ENCODE measurements around the gene SETD6.
A peak's percentile ranks its signal among the peaks of the same experiment; 100 is the strongest.
"Not testable (repeated sequence)": the region's sequence is repeated elsewhere in the genome, so short reads cannot be mapped to it uniquely, and the experiment has no call there.

SETD6 gene, protein sequence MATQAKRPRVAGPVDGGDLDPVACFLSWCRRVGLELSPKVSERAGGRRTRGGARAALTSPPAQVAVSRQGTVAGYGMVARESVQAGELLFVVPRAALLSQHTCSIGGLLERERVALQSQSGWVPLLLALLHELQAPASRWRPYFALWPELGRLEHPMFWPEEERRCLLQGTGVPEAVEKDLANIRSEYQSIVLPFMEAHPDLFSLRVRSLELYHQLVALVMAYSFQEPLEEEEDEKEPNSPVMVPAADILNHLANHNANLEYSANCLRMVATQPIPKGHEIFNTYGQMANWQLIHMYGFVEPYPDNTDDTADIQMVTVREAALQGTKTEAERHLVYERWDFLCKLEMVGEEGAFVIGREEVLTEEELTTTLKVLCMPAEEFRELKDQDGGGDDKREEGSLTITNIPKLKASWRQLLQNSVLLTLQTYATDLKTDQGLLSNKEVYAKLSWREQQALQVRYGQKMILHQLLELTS

DNA sequence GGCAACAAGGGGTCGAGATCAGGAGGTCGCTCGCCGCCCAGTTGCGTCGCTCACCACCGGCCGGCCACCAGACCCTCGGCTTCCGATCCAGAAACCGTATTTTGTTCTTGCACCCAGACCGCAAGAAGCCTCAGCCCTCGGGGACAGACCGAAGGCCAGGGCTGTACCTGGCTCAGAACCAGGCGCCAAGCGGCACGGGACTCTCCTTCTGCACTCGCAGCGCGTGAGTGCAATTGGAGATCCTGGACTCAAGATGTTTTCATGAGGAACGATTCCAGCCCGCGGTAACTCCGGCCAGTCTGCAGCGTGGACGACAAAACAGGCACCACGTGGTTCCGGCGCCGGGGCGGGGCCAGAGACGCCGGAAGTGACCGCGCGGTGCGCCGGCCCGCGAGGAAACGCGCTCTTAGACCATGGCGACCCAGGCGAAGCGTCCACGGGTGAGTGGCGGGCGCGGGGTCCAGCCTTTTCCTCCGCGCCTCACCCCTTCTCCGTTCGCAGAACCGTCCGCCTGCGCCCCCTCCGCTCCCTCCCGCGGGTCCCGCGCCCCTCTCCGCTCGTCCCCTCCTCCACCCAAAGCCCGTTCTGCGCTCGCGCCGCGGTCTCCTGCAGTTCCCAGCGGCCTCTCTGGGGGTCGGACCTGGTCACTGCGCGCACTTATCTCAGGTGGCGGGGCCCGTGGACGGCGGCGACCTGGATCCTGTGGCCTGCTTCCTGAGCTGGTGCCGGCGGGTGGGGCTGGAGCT, at the start of gene SETD6:
Gene SETD6 (plus strand): TSS at position 393 of the 746 bp plus-strand sequence. CDS start 21 bp downstream, at position 414.
- peak; percentile 42 to 57 (median 49) for DNase-seq

DNA sequence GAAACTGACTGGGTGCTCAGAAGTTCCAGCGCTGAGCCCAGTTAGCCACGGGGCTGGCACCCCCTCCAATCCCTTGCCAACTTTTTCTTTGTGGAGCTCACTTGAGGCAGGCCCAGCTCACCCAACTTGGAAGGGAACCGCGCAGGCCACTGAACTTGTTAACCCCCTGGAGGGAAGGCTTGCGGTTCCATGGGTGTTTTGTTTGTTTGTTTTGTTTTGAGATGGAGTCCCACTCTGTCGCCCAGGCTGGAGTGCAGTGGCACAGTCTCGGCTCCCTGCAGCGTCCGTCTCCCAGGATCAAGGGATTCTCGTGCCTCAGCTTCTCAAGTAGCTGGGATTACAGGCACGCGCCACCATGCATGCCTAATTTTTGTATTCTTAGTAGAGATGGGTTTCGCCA, 49.5 kb upstream of the SETD6 start:
- DNase-seq, result no peak

DNA sequence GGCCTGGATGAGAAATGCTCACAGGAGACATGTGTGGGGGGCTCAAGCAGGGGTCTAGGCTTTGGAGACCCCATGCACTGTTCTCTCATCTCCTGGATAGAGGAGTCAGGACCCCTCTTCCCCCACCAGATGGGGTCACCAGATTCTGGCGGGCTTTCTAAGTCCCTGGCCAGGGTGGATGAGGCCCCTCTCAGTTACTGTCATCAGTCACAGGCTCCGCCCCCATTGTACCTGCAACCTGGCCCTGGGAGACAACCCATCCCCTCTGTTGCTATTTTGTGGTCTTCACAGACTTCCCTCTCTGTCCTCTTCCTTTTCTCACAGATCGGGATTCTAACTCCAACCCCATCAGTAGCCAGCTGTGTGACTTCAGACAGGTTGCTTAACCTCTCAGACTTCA, 48.9 kb upstream of the SETD6 start:
- DNase-seq, result no peak

DNA sequence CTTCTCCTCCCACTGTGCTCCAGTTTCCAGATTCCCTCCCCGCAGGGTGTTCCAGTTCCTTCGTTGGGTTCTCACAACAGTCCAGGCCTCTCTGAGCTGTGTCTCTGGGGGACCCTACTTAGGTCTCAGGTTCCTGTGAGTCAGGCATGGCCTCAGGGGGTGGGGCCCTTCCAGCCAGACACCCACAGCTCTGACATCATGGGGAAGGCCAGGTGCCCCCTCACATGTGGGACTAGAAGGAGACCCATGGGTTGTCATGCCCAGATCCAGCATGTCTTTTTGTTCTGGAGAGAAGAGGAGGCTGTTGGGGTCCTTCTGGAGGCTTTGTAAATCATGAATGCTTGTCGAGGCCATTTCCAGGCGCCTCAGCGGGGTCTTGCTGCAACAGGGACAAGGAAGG, 47.4 kb upstream of the SETD6 start:
- no peak for DNase-seq

DNA sequence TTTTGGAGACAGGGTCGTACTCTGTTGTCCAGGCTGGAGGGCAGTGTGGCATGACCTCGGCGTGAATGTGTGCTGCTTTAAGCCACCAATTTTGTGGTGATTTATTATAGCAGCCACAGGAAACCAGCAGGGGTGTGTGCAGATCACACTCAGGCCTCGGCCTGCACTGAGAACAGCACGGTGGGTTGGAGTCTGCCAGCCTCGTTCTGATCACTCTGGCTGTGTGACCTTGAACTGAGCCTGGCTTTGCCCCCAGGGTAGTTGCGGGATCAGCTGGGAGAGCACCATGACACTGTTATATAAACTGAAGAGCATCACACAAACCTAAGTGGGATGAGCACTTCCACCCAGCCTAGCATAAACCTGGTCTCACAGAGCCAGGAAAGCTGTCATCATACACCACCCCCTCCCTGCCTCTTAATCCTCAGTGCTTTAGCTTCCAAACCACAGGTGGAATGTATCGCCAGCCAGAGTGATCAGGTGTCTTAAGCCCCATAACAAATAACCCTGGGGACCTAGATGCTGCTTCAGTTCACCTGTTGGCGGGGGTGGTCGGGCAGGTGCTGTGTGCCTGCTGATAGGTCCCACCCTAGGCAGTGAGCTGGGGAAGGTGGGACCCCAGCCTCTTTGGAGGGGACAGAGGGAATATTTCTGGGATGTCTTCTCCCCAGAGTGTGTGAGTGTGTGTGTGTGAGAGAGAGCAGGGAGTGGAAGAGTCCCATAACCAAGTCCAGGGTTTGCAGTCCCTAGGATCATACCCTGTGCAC, 43.9 kb upstream of the SETD6 start:
- DNase-seq, result no peak

DNA sequence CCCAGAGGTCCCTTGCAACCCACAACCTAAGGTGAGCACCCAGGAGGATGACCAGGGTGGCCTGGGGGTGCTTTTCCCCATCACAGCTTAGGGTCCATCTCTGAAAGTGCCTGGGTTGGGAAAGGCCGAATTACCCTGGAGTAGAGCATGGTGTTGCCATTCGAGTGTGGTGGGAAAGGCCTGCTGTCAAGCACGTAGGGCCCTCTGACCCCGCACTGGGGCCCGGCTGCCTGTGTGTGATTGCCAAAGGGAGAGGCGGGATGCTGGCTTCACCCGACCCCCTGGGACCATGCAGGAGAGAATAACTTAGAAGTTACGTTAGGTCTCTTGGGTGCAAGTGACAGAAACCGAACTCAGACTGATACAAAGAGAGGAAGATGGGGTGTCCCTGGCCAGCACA, 43.1 kb upstream of the SETD6 start:
- no peak for DNase-seq

DNA sequence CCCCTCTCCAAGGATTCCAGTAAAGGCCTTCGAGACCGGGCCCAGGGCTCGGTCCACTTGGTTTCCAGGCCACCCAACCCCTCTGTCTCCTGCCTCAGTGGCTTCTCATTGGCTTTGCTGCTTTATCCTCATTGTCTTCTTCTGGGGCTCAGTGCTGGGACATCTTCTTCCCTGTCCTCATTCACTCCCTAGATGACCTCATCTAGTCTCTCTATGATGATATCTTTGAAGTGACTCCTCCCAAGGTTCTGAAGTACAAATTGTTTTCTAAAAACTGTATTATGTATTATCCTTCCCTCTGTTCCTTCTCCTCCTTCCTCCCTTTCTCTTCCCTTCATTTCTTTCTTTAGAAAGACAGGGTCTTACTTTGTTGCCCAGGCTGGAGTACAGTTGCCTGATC, 42.5 kb upstream of the SETD6 start:
- no peak for DNase-seq

DNA sequence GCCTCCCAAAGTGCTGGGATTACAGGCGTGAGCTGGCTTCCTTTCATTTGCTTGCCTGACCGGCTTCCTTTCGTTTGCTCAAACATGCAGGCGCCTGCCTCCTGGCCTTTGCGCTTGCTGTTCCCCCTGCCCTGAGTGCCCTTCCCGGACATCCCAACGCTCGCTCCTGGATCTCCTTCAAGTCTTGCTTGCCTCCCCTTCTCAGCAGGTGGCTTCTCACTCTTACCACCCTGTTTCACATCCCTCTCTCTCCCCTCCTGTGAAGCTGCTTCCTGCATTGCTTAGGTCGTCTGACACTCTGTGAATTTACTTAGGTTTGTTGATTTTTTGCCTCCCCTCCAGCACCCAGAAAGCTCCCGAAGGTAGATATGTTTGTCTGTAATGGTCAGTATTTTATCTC, 41.0 kb upstream of the SETD6 start:
- DNase-seq, result no peak

DNA sequence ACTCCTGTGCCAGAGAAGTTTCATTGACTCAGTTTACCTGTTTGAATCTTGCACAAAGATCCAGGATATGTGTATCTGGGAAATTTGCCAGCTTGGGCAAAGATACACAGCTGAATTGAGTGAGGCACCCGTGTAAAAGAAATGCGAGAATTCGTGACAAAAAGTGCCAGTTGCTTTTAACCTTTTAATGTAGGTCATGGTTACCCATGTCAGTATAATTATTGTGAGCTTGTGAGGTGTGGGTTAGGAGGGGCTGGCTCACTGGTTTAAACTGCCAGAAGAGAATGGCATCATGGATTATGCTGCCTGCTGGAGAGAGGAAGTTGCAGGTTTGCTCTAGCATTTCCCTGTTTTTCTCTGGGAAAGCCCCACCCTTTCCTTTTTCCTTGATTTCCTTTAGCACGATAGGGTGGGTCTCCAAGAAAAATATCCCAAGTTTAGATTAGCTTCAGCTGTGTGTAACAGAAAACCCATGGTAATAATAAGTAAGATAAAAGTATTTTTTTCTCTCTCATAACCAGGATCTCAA, 40.2 kb upstream of the SETD6 start:
- no peak for DNase-seq

DNA sequence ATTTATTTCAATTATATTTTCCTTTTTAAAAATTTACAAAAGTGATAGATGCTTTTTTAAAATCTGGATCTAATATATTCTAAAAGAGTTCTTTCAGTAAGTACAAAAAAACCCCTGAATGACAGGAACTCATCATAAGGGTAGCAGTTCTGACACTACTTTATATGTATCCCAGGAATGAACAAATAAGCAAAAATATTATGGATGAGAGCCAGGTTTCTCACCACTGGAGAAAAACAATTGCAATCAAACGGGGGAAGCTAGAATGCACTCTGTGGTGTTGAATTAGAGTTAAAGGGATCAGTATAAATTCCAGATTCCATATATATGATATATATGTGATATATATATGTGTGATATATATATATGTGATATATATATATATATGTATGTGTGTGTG, 38.5 kb upstream of the SETD6 start:
- no peak for DNase-seq

DNA sequence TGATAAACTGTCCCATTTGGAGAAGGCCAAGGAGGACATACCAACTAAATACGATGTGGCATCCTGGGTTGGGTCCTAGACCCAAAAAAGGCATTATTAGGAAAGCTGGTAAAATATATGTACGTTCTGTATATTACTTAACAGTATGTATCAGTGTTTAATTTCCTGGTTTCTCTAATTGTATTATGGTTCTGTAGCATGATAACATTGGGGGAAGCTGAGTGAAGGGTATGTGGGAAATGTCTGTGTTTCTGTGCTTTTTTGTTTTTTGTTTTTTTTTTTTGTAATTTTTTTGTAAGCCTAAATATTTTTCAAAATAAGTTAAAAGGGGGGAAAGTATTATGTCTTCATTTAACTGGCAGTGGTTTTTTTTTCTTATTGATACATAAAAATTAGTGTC, 36.9 kb upstream of the SETD6 start:
- no peak for DNase-seq

DNA sequence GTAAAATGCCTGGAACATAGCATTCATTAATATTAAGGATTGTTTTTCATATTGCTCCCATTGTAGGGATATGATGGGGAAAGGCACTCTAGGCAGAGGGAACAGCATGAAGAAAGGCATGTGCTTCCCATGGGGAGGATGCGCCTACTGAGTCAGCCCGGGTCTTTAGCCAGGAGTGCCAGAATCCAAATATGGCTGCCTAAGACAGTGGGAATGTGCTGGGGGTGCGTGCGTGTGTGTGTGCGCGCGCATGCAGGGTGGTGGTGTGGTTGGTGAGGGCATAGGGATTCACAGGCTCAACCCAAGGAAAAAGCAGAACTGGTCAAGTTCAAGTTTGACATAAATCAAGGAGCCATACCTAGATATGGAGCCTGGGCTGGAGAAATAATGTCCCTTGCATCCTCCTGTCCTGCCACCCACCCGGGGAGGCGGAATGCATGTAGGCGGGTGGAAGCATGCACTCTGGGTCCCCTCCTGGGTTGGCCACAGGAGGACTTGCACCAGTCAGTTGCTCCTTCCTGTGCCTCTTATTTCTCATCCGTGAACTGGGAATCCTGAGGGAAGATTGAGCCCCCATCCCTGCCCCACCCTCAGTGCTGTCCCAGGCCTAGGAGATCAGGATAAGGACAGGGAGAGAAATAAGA, 34.0 kb upstream of the SETD6 start:
- no peak for DNase-seq

DNA sequence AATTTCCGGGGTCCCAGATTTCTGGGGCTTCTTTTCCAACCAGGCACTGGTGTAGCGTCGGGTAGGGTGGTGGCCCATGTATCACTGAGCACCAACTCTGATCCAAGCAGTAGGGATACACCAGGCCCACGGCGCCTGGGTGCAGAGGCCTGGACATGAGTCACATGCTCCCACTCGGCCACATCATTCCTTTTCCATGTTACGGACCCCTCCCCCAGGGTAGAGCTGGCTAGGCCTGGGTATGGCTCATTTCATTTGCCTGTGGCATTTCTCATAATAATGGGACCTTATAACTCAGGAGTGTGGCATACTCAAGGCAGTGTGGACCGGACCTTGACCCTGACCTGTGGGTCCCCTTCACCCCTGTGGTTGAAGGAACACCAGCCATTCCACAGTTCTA, 33.4 kb upstream of the SETD6 start:
- no peak for DNase-seq

DNA sequence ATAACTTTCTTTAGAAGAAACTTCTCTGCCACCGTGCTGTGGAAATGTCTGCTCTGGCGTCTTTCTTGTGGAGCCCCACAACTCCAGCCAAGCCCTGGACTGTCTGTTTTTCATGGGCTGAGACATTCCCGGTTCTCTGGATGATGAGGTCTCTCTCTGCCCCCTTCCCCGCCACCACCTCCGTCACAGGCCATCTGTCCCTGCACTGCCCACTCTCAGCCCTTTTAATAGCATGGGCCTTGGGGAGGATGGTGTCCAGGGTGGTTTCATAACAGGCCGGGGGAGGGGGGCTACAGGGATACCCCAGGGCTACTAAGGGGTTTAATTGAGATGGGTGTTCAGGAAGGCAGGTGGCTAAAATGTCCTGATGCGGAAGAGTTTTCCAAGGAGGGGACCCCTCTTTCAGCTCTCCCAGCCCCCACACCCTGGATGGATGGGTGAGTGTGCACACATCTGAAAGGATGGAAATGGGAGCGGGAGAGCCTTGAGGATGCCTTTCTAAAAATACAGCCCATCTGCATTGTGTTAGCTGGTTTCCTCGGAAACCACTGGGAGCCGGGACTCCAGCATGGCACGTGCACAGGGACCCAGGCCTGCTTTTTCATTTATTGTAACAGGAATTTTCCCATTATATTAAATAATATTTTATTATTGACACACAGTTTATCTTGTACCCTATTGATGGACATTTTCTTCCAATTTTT, 30.0 kb upstream of the SETD6 start:
- DNase-seq, result no peak

DNA sequence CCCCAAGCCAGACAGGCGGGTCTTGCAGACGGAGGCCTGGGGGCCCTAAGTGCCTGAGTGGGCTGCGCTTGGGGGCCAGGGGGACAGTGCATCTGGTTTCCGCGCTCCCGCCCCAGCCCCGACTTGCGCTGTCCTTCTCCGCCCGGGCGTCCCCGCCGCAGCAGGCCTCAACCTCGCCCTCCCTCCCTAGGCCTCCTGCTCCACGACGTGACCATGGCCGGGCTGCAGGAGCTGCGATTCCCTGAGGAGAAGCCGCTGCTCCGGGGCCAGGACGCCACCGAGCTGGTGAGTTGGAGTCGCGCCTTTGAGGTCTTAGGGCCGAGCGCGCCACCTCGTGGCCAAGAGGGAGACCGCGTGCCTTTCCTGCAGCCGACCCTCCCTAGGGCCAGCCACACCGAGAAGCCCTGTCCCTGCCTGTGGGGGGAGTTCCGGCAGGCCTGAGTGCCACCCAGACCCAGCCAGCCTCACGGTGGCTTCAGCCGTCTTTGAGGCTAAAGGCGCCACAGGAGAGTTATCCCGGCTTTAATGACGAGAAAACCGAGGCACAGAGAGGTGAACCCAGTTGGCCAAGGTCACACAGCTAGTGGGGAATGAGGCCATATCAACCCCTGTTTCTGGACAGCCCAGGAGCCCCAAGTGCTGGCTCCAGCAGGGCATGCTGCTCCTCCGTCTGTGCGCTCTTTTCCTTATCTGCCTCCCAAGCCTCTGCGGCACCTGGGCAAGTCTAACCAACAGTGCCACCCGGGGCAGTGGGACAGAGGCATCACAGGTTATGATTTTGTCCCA, 27.6 kb upstream of the SETD6 start:
- DNase-seq, result peak; percentile 35 to 68 (median 48)

DNA sequence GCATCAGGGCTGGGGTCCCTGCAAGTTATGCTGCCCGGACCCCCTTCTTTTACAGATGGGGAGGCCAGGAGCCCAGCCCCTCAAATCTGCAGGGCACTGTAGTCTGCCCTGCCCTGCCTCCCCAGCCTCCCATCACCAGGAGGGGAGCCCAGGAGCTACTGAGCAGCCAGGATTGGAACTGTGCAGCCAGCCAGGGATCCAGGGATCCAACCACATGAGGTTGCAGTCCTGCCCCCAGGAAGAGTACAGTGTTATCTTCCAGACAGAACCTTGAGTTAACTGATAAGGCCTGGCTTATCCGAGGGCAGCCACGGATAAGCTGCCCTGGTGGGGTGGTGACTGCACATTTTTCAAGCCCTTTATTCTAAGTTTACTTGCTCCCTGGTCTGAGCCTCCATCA, 26.8 kb upstream of the SETD6 start:
- DNase-seq, result no peak

DNA sequence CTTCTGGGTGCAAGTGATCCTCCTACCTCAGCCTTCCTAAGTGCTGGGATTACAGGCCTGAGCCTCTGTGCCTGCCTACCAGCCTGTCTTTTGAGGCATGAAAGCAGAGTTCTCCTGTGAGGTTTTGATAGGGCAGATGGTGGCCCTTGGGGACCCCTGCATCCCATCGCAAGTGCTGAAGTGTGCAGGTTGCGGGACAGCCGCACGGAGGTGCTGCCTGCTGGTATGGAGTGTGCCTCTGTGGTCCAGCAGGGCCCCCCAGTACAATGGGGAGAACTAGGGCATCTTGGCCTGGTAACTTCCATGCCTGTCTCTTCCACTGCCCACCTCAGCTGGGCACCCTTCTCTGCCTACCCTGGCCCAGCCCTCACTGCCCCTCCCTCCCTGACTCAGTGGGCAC, 25.3 kb upstream of the SETD6 start:
- DNase-seq, result no peak

DNA sequence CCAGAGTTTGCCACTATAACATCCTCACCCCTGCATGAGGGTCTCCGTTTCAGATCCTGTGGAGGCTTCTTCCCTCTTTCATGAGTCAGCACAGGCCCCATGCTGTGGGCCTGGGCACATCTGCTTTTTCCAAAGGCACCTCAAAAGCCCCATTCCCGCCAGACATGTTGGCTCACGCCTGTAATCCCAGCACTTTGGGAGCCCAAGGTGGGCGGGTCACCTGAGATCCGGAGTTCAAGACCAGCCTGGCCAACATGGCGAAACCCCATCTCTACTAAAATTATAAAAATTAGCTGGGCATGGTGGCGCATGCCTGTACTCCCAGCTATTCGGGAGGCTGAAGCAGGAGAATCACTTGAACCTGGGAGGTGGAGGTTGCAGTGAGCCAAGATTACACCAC, 24.8 kb upstream of the SETD6 start:
- DNase-seq, result not testable (repeated sequence)

DNA sequence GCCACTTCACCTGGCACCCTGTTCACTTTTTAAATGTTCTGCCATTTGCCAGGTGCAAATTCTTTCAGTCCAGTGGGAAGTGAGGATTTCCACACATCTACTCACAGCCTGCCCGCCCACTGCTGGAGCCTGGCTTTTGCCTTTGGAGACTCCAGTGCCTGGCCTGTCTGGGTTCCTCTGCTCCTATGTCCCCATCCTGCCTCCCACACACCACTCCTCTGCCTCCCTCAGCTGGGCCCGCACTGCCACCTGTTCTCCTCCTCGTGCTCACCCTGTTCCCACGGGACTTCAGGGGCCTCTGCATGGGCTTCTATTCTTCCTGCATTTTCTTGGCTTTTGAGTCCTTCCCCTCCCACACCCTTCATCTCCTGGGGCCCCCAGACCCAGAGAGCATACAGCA, 23.3 kb upstream of the SETD6 start:
- no peak for DNase-seq

DNA sequence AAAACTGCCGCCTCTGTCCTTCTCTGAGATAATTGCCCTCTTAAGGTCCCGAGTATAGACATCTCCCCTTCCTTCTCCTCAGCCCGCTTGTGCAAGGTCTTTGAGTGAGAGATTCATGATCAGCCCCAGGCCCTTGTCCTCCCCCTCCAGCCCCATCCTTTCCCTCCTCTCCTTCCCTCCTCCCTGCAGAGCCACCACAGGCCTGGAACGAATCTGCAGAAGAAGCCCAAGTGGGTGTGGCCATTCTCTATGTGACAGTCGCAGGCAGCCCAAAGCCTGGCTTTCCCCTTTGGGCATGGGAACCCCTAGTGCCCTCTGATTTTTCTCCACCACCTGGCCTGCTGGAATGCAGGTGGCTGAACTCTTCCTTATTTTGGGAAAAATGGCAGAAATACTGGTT, 22.6 kb upstream of the SETD6 start:
- no peak for DNase-seq

DNA sequence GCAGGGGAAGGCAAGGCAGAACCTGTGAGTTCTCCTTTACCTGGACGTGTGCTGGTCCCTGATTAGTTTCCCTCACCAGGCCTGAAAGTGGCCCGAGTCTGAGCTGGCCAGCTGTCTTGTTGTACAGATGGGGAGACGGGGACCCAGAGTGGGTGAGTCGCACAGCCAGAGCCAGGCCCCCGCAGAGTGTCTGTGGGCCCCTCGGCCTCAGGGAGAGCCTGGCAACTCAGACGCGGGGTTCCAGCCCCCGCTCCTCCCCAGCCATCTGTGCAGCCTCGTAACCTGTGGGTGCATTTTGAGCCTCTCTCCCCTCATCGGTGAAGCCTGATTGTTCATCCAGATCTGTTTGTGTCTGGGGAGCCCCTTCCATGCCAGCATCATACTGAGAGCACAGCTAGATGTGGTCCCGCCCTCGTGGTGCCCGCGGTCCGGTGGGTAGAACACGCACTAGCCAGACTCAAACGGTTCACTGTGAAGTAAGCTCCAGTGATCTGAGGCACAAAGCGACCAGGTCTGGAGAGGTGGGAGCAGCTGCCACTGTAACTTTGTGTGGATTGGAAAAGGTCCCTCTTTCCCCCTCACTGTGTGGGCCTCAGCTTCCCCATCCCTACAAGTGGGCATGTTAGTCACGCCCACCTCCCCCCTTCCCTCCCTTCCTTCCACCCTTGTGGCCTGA, 21.4 kb upstream of the SETD6 start:
- DNase-seq, result no peak

Measured in activated CD4-positive, CD25-positive, alpha-beta regulatory T cell (primary cell).